Mucosa of rectum (tissue), 2 donors: Measurements from ENCODE around the gene ACO1.
"Not testable (repeated sequence)": the region's sequence is repeated elsewhere in the genome, so short reads cannot be mapped to it uniquely, and the experiment has no call there.

Experiments used
- H3K27ac ChIP-seq, 2 donors: one replicate each; pipeline ENCODE4 v1.7.0; 2013; ENCODE audit warnings: inconsistent platforms in 2 of 2, low read depth in 2 of 2, low read length in 2 of 2
- H3K27me3 ChIP-seq, 2 donors: one replicate each; pipeline ENCODE4 v1.7.0; 2013; ENCODE audit warnings: low read length in 2 of 2; ENCODE audit not compliant: control insufficient read depth in 2 of 2, insufficient read depth in 2 of 2
- H3K36me3 ChIP-seq, 2 donors: one replicate each; pipeline ENCODE4 v1.7.0; 2013; ENCODE audit warnings: low read length in 2 of 2; ENCODE audit not compliant: control insufficient read depth in 2 of 2, insufficient read depth in 2 of 2
- H3K4me1 ChIP-seq, 2 donors: one replicate each; pipeline ENCODE4 v1.7.0; 2013; ENCODE audit warnings: low read length in 2 of 2, mild to moderate bottlenecking in 1 of 2; ENCODE audit not compliant: control insufficient read depth in 2 of 2, insufficient read depth in 2 of 2
- H3K4me3 ChIP-seq, 2 donors: one replicate each; pipeline ENCODE4 v1.7.0; 2013; ENCODE audit warnings: low read length in 2 of 2
- H3K9ac ChIP-seq, 2 donors: one replicate each; pipeline ENCODE4 v1.7.0; 2013; ENCODE audit warnings: low read length in 2 of 2, low read depth in 1 of 2, mild to moderate bottlenecking in 1 of 2
- H3K9me3 ChIP-seq, 2 donors: one replicate each; pipeline ENCODE4 v1.7.0; 2013; ENCODE audit warnings: low read length in 2 of 2; ENCODE audit not compliant: control insufficient read depth in 2 of 2
- donor health status: healthy.
- donor health status: Normal muscosa, but diverticular disease.

Gene ACO1

DNA sequence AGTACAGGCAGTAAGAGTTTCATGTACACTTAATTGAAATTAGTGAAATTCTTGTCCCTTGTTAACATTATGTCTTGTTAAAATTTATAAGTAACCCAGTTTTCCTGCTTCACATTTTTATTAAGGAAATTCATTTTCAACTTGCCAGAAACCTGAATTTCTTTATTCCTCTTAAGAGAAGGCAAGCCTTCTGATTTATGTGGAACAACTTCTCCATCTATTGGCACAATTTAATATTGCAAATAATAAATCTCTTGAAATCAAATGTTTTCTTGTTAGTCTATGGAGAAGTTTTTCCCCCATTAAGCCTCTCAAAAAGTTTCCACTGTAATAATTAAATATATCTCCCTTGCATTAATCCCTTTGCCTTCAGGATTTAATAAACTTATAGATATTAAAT is 33.8 kb upstream of the ACO1 start:
- H3K36me3 ChIP-seq: no peaks in the 10 kb centered on the region
- H3K9me3 ChIP-seq: no peaks in the 10 kb centered on the region
- H3K4me3 ChIP-seq: no peak overlapping the region
- H3K4me1 ChIP-seq: no peaks in the 10 kb centered on the region
- H3K27ac ChIP-seq: no peak overlapping the region
- H3K9ac ChIP-seq: no peak overlapping the region
- no peaks in the 10 kb centered on the region for H3K27me3 ChIP-seq

DNA sequence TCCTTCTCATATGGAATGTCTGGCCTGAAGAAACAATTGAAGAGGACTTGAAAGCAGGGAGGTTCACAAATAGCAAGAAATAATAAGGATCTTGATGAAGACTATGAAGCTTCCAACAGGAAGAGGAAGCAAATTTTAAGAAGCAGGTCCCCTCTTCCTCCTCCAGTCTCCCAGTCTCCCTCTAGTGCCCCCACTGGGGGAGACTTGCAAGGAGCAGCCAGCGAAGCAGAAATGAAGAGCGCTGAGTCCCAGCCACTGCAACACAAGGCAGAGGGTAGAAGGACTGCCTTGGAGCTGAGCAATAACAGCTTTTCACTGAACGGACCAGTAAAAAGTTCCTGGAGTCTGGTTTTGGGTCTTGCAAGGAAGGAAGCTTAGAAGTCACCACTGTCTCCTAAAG is 32.6 kb upstream of the ACO1 start:
- Histone ChIP-seq H3K9ac (no peak overlapping the region), H3K36me3 (no peaks in the 10 kb centered on the region), H3K4me1 (no peaks in the 10 kb centered on the region), H3K4me3 (no peak overlapping the region), H3K9me3 (no peaks in the 10 kb centered on the region), H3K27me3 (no peaks in the 10 kb centered on the region), H3K27ac (no peak overlapping the region)

DNA sequence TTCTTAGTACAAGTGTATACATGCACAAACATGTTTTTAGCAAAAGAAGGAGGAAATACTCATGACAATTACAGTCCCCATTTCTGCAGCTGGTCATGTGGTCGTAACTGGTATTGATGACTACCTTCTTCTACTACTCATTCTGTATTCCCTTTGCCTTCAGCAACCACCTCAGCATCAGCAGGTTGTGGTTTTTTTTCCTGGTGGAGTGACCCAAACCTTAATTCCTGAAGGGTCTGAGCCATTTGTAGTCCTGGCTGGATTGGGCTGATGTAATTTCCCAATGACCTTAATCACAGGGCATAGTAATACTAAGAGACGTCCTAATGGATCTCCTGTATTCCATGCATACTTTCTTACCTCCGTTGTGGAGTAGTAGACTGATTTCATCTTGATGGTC is 31.0 kb upstream of the ACO1 start:
- H3K27me3 ChIP-seq, H3K9ac ChIP-seq, H3K4me3 ChIP-seq, H3K27ac ChIP-seq, H3K36me3 ChIP-seq, H3K9me3 ChIP-seq, H3K4me1 ChIP-seq: not testable (repeated sequence)

DNA sequence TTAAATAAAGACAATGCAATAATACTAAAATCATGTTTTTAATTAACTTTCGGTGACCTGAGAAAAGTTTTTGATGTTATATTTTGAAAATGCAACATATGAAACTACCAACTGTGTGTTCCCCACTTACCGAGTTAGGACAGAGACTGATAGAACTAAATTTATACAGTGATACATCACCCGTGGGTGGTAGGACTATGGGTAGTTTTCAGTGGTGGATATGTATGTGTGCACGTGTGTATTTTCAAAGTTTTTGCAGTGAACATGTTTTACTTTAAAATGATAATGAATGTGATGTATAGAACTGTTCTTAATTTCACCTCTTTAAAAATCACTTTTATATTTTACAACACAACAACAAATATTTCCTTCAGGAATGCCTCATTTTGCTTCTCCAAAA is 25.0 kb upstream of the ACO1 start:
- H3K4me1 ChIP-seq: no peaks in the 10 kb centered on the region
- no peaks in the 10 kb centered on the region for H3K36me3 ChIP-seq
- no peak overlapping the region for H3K27ac ChIP-seq
- no peaks in the 10 kb centered on the region for H3K9me3 ChIP-seq
- H3K4me3 ChIP-seq: no peak overlapping the region
- H3K27me3 ChIP-seq: no peaks in the 10 kb centered on the region
- H3K9ac ChIP-seq: no peak overlapping the region

DNA sequence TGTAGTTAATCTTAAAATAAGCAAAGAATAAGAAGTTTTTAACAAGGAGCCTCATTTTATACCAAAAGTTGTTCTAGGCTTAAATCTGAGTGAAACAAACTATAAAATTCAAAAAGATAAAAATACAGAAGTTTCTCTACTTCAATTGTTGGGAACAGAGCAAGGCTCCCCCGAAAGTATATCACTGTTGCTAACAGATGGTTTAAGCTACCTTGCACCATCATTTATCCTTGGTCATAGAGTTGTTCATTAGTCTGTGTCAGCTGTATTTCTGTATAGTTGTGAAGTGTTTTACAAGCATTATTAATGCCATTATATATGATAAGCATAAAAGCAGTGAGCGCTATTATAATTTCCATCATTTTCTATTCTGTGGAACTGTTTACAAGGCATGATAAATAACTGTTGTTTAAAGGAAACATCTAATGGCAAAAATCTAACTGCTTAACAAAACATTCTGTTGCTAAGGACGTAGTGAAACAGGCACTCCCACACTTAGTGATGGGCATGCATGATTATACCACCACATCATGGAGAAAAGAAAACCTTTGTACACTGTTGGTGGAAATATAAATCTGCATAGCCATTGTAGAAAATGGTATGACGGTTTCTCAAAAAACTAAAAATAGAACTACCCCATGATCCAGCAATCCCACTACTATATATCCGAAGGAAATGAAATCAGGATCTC is 23.3 kb upstream of the ACO1 start:
- Histone ChIP-seq H3K4me3 (no peak overlapping the region), H3K9ac (no peak overlapping the region), H3K36me3 (no peaks in the 10 kb centered on the region), H3K27me3 (no peaks in the 10 kb centered on the region), H3K4me1 (no peaks in the 10 kb centered on the region), H3K27ac (no peak overlapping the region), H3K9me3 (no peaks in the 10 kb centered on the region)

DNA sequence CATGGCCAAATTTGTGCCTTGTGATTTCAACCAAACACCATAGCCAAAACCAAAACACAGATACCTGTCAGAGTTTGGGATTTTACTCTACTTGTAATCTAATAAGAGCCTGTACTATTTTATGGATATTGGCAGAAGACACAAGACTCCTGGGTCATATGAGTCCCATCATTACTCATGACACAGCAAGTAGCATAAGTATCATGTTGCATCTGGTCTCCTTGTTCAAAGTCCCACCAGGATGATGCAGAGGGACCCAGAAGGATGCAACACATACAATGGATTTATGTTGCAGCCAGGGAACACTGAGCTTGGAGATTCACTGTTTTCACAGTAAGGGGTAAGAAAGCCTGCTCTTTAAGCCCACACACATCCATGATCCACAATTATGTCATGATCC is 13.2 kb upstream of the ACO1 start:
- H3K4me1 ChIP-seq: no peaks in the 10 kb centered on the region
- H3K9me3 ChIP-seq: no peaks in the 10 kb centered on the region
- H3K4me3 ChIP-seq: no peak overlapping the region
- H3K36me3 ChIP-seq: no peaks in the 10 kb centered on the region
- H3K9ac ChIP-seq: no peak overlapping the region
- H3K27me3 ChIP-seq: no peaks in the 10 kb centered on the region
- H3K27ac ChIP-seq: no peak overlapping the region

DNA sequence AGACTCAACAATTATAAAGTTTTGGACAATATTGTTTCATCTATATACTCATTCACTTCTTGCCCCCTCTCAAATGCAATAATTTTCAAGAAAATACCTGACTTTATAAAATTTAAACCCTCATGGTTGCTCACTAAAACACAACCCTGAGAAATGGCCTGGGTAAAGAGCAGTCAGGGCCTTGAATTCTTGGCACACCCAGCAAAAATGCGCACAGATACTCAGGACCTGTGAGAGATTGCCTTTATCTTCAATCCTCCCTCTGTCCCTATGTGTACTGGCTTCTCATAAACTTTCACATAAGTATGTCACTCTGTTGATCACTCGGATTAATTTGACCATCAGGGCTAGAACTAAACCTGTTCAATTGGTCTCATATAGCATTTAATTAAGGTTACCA is 12.8 kb upstream of the ACO1 start:
- no peak overlapping the region for H3K9ac ChIP-seq
- no peaks in the 10 kb centered on the region for H3K27me3 ChIP-seq
- H3K4me3 ChIP-seq: no peak overlapping the region
- no peak overlapping the region for H3K27ac ChIP-seq
- H3K4me1 ChIP-seq: no peaks in the 10 kb centered on the region
- no peaks in the 10 kb centered on the region for H3K36me3 ChIP-seq
- H3K9me3 ChIP-seq: no peaks in the 10 kb centered on the region

DNA sequence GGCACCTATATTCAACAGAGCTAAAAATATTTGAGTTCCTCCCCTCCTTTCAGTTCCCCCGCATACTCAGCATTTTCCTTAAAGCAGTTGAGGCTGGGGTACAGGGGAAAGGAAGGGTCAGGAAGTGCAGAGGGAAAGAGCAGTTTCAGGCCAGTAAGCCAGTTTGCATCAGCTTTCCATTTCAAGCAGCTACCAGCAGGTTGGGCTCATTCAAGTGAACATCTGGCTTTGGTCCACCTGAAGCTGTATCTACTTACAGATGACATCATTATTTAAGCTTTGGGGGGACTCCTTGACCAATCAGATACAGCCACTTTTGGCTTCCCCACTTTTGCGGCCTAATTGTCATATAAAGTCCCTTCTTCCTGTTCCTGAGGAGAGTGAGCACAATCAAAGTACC is 8.2 kb upstream of the ACO1 start:
- Histone ChIP-seq H3K4me1 (no peaks in the 10 kb centered on the region), H3K27ac (no peak overlapping the region), H3K36me3 (no peaks in the 10 kb centered on the region), H3K9ac (no peak overlapping the region), H3K4me3 (no peak overlapping the region), H3K27me3 (no peaks in the 10 kb centered on the region), H3K9me3 (no peaks in the 10 kb centered on the region)

DNA sequence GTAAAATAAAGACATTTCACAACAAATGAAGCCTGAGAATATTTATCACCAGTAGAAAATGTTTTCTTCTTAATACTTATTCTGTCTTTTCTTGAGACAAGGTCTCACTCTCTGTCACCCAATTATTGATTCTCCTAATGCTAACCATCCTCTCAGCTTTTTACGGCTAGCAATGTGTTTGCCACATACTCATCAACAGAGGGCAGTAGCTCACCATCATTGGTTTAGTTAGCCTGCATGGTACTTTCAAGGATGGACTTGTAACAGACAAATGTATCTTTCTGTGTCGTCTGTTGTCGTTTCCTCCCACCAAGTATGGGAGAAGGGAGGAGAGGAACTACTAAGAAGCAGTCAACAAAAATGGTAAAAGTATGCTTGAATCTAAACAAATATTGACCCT is 5.9 kb upstream of the ACO1 start:
- Histone ChIP-seq H3K4me3 (no peak overlapping the region), H3K27me3 (peaks cover 0 to 2% of the 10 kb centered on the region in 2 donors), H3K4me1 (no peaks in the 10 kb centered on the region), H3K36me3 (no peaks in the 10 kb centered on the region), H3K9ac (no peak overlapping the region), H3K9me3 (no peaks in the 10 kb centered on the region), H3K27ac (no peak overlapping the region)

DNA sequence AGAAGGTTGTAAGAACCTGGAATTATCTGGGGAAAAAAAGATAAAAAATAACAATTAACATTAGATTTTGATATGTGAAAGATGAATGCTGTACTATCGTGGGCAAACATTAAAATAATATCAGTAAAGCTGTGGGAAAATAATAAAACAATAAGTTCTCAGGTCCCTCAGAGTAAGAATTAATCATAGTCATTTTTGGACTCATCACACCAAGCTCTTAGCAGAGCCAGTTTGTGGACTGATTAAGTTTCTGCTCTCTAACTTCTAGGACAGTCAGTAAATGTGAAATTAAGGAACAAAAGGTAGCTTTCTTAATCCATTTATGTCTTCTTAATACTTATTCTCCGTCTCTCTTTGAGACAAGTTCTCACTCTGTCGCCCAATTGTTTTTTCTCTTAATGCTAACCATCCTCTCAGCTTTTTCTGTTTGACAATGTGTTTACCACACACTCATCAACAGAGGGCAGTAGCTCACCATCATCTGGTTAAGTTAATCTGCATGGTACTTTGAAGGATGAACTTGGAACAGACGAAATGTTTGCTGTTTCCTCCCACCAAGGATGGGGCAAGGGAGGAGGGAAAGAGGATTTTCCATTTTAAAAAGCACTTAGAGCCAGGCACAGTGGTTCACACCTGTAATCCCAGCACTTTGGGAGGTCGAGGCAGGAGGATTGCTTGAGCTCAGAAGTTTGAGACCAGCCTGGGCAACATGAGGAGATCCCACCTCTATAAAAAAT is 5.3 kb upstream of the ACO1 start:
- no peak overlapping the region for H3K27ac ChIP-seq
- H3K9ac ChIP-seq: no peak overlapping the region
- no peaks in the 10 kb centered on the region for H3K9me3 ChIP-seq
- no peaks in the 10 kb centered on the region for H3K36me3 ChIP-seq
- H3K27me3 ChIP-seq: peaks cover 0 to 2% of the 10 kb centered on the region in 2 donors
- no peaks in the 10 kb centered on the region for H3K4me1 ChIP-seq
- no peak overlapping the region for H3K4me3 ChIP-seq
